Osteoblast (primary cell): ENCODE data around the gene NMT1. TPM values are rescaled to one million over a fixed set of nuclear protein-coding genes. Genes with fewer than 3 reads are reported as not detected.

Source experiments
- DNase-seq: peaks from one replicate; pipeline ENCODE4 v3.0.0; 2011; ENCODE audit warnings: low spot score, mixed read lengths; ENCODE audit not compliant: insufficient read length; ENCODE audit errors: missing footprints
- H2AFZ ChIP-seq: 2 replicates; pipeline ENCODE4 v1.6.0; 2011; ENCODE audit warnings: mild to moderate bottlenecking, low read length
- H3K27ac ChIP-seq: 2 replicates; pipeline ENCODE4 v1.5.1; 2011; ENCODE audit warnings: mild to moderate bottlenecking, low read depth, low read length, moderate library complexity
- H3K27me3 ChIP-seq: 2 replicates; pipeline ENCODE4 v1.6.0; 2012; ENCODE audit warnings: mild to moderate bottlenecking, control low read depth, inconsistent platforms, low read length, moderate library complexity; ENCODE audit not compliant: insufficient read depth
- H3K36me3 ChIP-seq: 2 replicates; pipeline ENCODE4 v1.5.1; 2011; ENCODE audit warnings: mild to moderate bottlenecking, low read length, control low read depth, moderate library complexity; ENCODE audit not compliant: insufficient read depth
- H3K4me1 ChIP-seq: 2 replicates; pipeline ENCODE4 v1.5.1; 2011; ENCODE audit warnings: mild to moderate bottlenecking, low read length, control low read depth, moderate library complexity; ENCODE audit not compliant: insufficient read depth
- H3K4me2 ChIP-seq: 2 replicates; pipeline ENCODE4 v1.6.0; 2011; ENCODE audit warnings: mild to moderate bottlenecking, low read length; ENCODE audit not compliant: insufficient read depth
- H3K4me3 ChIP-seq: fragments of 200-600 bp; sonication (generic); 3 replicates; pipeline ENCODE4 v1.5.1; 2012; ENCODE audit warnings: mild to moderate bottlenecking, low read length, inconsistent platforms; ENCODE audit not compliant: insufficient read depth
- H3K79me2 ChIP-seq: 2 replicates; pipeline ENCODE4 v1.6.0; 2012; ENCODE audit warnings: mild to moderate bottlenecking, low read length, control low read depth, inconsistent platforms; ENCODE audit not compliant: insufficient read depth
- H3K9me3 ChIP-seq: 2 replicates; pipeline ENCODE4 v1.5.1; 2011; ENCODE audit warnings: low read depth, low read length, control low read depth
- H4K20me1 ChIP-seq: 2 replicates; pipeline ENCODE4 v1.6.0; 2012; ENCODE audit warnings: mild to moderate bottlenecking, low read length, control low read depth; ENCODE audit not compliant: insufficient read depth
- CTCF ChIP-seq: IDR thresholded peaks from 2 replicates; pipeline ENCODE4 v1.5.1; 2011; ENCODE audit warnings: mild to moderate bottlenecking, low read depth, low read length, moderate library complexity; ENCODE audit errors: extremely low read depth
- total RNA-seq: library from RNA; depleted of rRNA; stranded (reverse); fragments of >200 nt; gene quantifications from 2 replicates; pipeline ENCODE4 v1.2.3, GENCODE V29; 2012

Gene NMT1
- total RNA-seq, 1 donor, result 51.8 TPM

- Histone ChIP-seq H4K20me1 (peaks cover 25% of the 10 kb centered on the region), H3K4me1 (peaks cover 32% of the 10 kb centered on the region), H2AFZ (peak within 1 kb of the TSS; percentile 83), H3K9me3 (no peaks in the 10 kb centered on the region), H3K27ac (peak within 1 kb of the TSS; percentile 100), H3K4me2 (peak within 1 kb of the TSS; percentile 92), H3K79me2 (peaks cover 37% of the 10 kb centered on the region), H3K4me3 (peak within 1 kb of the TSS; percentile 78), H3K36me3 (no peaks in the 10 kb centered on the region), H3K27me3 (no peaks in the 10 kb centered on the region)
- DNase-seq, result peak; percentile 99
- TF ChIP-seq CTCF, result no peak
These were observed 87.3 kb downstream of the NMT1 start, which contains the start of gene HEXIM1 for GRCh38 chr17:45148183-45149036. HEXIM1 (plus strand) TSS chr17:45148475; CDS start chr17:45149191, 716 bp downstream.

- H3K79me2 ChIP-seq, result peaks cover 39% of the 10 kb centered on the region
These were observed 88.0 kb downstream of the NMT1 start for GRCh38 chr17:45149037-45149668.

GRCh38 chr17:45149669-45150664, 88.8 kb downstream of the NMT1 start:
- Histone ChIP-seq H4K20me1 (peaks cover 25% of the 10 kb centered on the region), H3K36me3 (no peaks in the 10 kb centered on the region), H3K9me3 (no peaks in the 10 kb centered on the region), H3K27me3 (no peaks in the 10 kb centered on the region), H2AFZ (no peak overlapping the region), H3K4me2 (peak overlapping the region; percentile 83), H3K4me1 (peaks cover 23% of the 10 kb centered on the region), H3K4me3 (peak overlapping the region; percentile 77), H3K27ac (peak overlapping the region; percentile 88), H3K79me2 (peaks cover 39% of the 10 kb centered on the region)
- TF ChIP-seq CTCF, result no peak
- DNase-seq, result peak; percentile 79

More at GRCh38 chr17:45149037-45149668, 88.0 kb downstream of the NMT1 start:
- Histone ChIP-seq H2AFZ (no peak overlapping the region), H3K36me3 (no peaks in the 10 kb centered on the region), H3K9me3 (no peaks in the 10 kb centered on the region), H3K27me3 (no peaks in the 10 kb centered on the region), H3K27ac (peak overlapping the region; percentile 88), H3K4me1 (peaks cover 29% of the 10 kb centered on the region), H3K4me2 (peak overlapping the region; percentile 83), H4K20me1 (peaks cover 25% of the 10 kb centered on the region), H3K4me3 (peak overlapping the region; percentile 77)
- DNase-seq, result peak; percentile 95
- peak; percentile 79 for TF ChIP-seq CTCF
